HepG2 (cell line): ENCODE results near the gene LUZP1. TPM values are rescaled to one million over a fixed set of nuclear protein-coding genes. Genes with fewer than 3 reads are reported as not detected.

ENCODE experiments used
- BCL6 ChIP-seq: IDR thresholded peaks from 2 replicates; pipeline ENCODE4 v1.6.1; 2016; ENCODE audit warnings: missing genetic modification reagents, missing compliant biosample characterization
- CSRNP2 ChIP-seq: sonication (generic); formaldehyde crosslinking; conservative IDR thresholded peaks from 2 replicates; pipeline ENCODE4 v1.8.0; 2022; ENCODE audit warnings: low read depth, missing genetic modification reagents
- FOXK1 ChIP-seq: sonication (generic); formaldehyde crosslinking; IDR thresholded peaks from 2 replicates; pipeline ENCODE4 v1.4.0; 2020; ENCODE audit warnings: low read depth, missing genetic modification reagents, borderline replicate concordance
- HOMEZ ChIP-seq: IDR thresholded peaks from 2 replicates; pipeline ENCODE4 v1.6.1; 2016; ENCODE audit warnings: low read depth
- IRF1 ChIP-seq: sonication (generic); formaldehyde crosslinking; IDR thresholded peaks from 2 replicates; pipeline ENCODE4 v1.4.0; 2020; ENCODE audit warnings: low read depth, mild to moderate bottlenecking, missing genetic modification reagents
- LRRFIP1 ChIP-seq: sonication (generic); formaldehyde crosslinking; conservative IDR thresholded peaks from 2 replicates; pipeline ENCODE4 v1.4.0; 2020; ENCODE audit warnings: missing genetic modification reagents
- MLLT10 ChIP-seq: sonication (generic); formaldehyde crosslinking; IDR thresholded peaks from 2 replicates; pipeline ENCODE4 v1.4.0; 2020; ENCODE audit warnings: missing genetic modification reagents
- MTA1 ChIP-seq: sonication (generic); formaldehyde crosslinking; IDR thresholded peaks from 2 replicates; pipeline ENCODE4 v1.4.0; 2020; ENCODE audit warnings: missing genetic modification reagents, mild to moderate bottlenecking, borderline replicate concordance
- MXD1 ChIP-seq: sonication (generic); formaldehyde crosslinking; IDR thresholded peaks from 2 replicates; pipeline ENCODE4 v1.4.0; 2020; ENCODE audit warnings: mild to moderate bottlenecking, missing genetic modification reagents
- NFYC ChIP-seq: IDR thresholded peaks from 2 replicates; pipeline ENCODE4 v1.6.1; 2016; ENCODE audit warnings: missing genetic modification reagents, missing compliant biosample characterization
- RXRA ChIP-seq: sonication (generic); formaldehyde crosslinking; IDR thresholded peaks from 2 replicates; pipeline ENCODE4 v1.5.1; 2020; ENCODE audit warnings: missing genetic modification reagents
- TFDP2 ChIP-seq: sonication (generic); formaldehyde crosslinking; IDR thresholded peaks from 2 replicates; pipeline ENCODE4 v1.4.0; 2020; ENCODE audit warnings: missing genetic modification reagents
- TGIF2 ChIP-seq: IDR thresholded peaks from 2 replicates; pipeline ENCODE4 v1.6.1; 2016; ENCODE audit warnings: control low read depth, missing compliant biosample characterization
- TOE1 ChIP-seq: sonication (generic); formaldehyde crosslinking; IDR thresholded peaks from 2 replicates; pipeline ENCODE4 v1.4.0; 2020; ENCODE audit warnings: mild to moderate bottlenecking, missing genetic modification reagents
- ZBTB7B ChIP-seq: sonication (generic); formaldehyde crosslinking; IDR thresholded peaks from 2 replicates; pipeline ENCODE4 v1.4.0; 2020; ENCODE audit warnings: missing genetic modification reagents
- ZMAT3 ChIP-seq: sonication (generic); formaldehyde crosslinking; conservative IDR thresholded peaks from 2 replicates; pipeline ENCODE4 v1.7.0; 2021; ENCODE audit warnings: missing genetic modification reagents
- ZNF326 ChIP-seq: sonication (generic); formaldehyde crosslinking; IDR thresholded peaks from 2 replicates; pipeline ENCODE4 v1.4.0; 2020; ENCODE audit warnings: missing genetic modification reagents, borderline replicate concordance
- ZNF350 ChIP-seq: sonication (generic); formaldehyde crosslinking; IDR thresholded peaks from 2 replicates; pipeline ENCODE4 v1.4.0; 2020; ENCODE audit warnings: mild to moderate bottlenecking, low read depth, missing genetic modification reagents, borderline replicate concordance
- ZNF430 ChIP-seq: sonication (generic); formaldehyde crosslinking; IDR thresholded peaks from 2 replicates; pipeline ENCODE4 v1.9.0; 2021; ENCODE audit warnings: mild to moderate bottlenecking, missing genetic modification reagents
- ZNF441 ChIP-seq: sonication (generic); formaldehyde crosslinking; IDR thresholded peaks from 2 replicates; pipeline ENCODE4 v1.7.0; 2021; ENCODE audit warnings: missing genetic modification reagents, borderline replicate concordance
- ZNF567 ChIP-seq: sonication (generic); formaldehyde crosslinking; IDR thresholded peaks from 2 replicates; pipeline ENCODE4 v1.8.1; 2023; ENCODE audit warnings: mild to moderate bottlenecking, missing genetic modification reagents, borderline replicate concordance
- ZNF607 ChIP-seq: sonication (generic); formaldehyde crosslinking; IDR thresholded peaks from 2 replicates; pipeline ENCODE4 v1.5.1; 2020; ENCODE audit warnings: missing genetic modification reagents, mild to moderate bottlenecking, borderline replicate concordance
- ZNF788 ChIP-seq: sonication (generic); formaldehyde crosslinking; IDR thresholded peaks from 2 replicates; pipeline ENCODE4 v1.5.0; 2020; ENCODE audit warnings: mild to moderate bottlenecking, missing genetic modification reagents, borderline replicate concordance
- polyA plus RNA-seq, 8 experiments: library from polyadenylated mRNA; depleted of rRNA in 3 of 8; stranded (reverse) in 7 of 8; unstranded in 1 of 8; fragments of >200 nt; fragmentation: Illumina TruSeq in 4 of 8; extraction: Trizol in 4 of 8; gene quantifications; 2 replicates each; pipeline versions ENCODE4 v1.2.1 to v1.2.3, GENCODE V29; 2011 to 2016; ENCODE audit warnings: low read depth in 4 of 8, missing spikeins in 1 of 8, mixed read lengths in 1 of 8; ENCODE audit not compliant: insufficient read depth in 1 of 8
- total RNA-seq, 5 experiments: library from RNA; depleted of rRNA; stranded (reverse); fragments of >200 nt; fragmentation: Illumina TruSeq; extraction: Trizol; gene quantifications; 2 replicates each; pipeline ENCODE4 v1.2.3, GENCODE V29; 2016; ENCODE audit warnings: low read depth in 1 of 5

The LUZP1 gene
- total and polyA plus RNA-seq, 2 of the 13 experiments (the other 11 are each of a cell fraction or from before 2014, with no cell fraction given), result 6.9 to 12.7 TPM

GRCh38 chr1:23187637-23188036 lies 19.0 kb upstream of the LUZP1 start (continued):
- peak; percentile 68 for TF ChIP-seq HOMEZ (CRISPR knock-in tag)
- no peak for TF ChIP-seq ZNF567 (CRISPR knock-in tag)
- TF ChIP-seq LRRFIP1 (CRISPR knock-in tag), result no peak
- no peak for TF ChIP-seq TOE1 (CRISPR knock-in tag)
- no peak for TF ChIP-seq TGIF2 (CRISPR knock-in tag)
- TF ChIP-seq ZMAT3, result peak; percentile 78; the same call in 1 of the 2 replicates
- 0 out of 2 replicates have a peak, but pooled peaks have one; percentile 36 for TF ChIP-seq NFYC (CRISPR knock-in tag)
- TF ChIP-seq IRF1 (CRISPR knock-in tag), result no peak
- no peak for TF ChIP-seq MLLT10 (CRISPR knock-in tag)
- TF ChIP-seq ZBTB7B, result peak; percentile 74; the same call in 1 of the 2 replicates
- TF ChIP-seq MXD1 (CRISPR knock-in tag), result no peak
- no peak for TF ChIP-seq TFDP2 (CRISPR knock-in tag)
- TF ChIP-seq ZNF441 (CRISPR knock-in tag), result peak; percentile 69
- peak; percentile 70; the same call in 1 of the 2 replicates for TF ChIP-seq RXRA
- TF ChIP-seq BCL6 (CRISPR knock-in tag), result peak; percentile 61; the same call in 1 of the 2 replicates
- peak; percentile 60; the same call in 1 of the 2 replicates for TF ChIP-seq ZNF350 (CRISPR knock-in tag)
- no peak for TF ChIP-seq ZNF326 (CRISPR knock-in tag)
- TF ChIP-seq ZNF430, result peak; percentile 44; the same call in 1 of the 2 replicates
- TF ChIP-seq FOXK1 (CRISPR knock-in tag), result peak; percentile 76; the same call in 1 of the 2 replicates
- TF ChIP-seq MTA1, result peak; percentile 76; the same call in 1 of the 2 replicates
- TF ChIP-seq CSRNP2, result no peak
- TF ChIP-seq ZNF607 (CRISPR knock-in tag), result peak; percentile 64; the same call in 1 of the 2 replicates
- TF ChIP-seq ZNF788 (CRISPR knock-in tag), result peak; percentile 56; the same call in 1 of the 2 replicates
